Testis (tissue), 2 donors: ENCODE results near the gene TRAF2.

Experiments
- CTCF ChIP-seq, 3 experiments: fragments of 450-650 bp in 2 of 3; fragments of 200-600 bp in 1 of 3; sonication (generic) in 1 of 3; IDR thresholded peaks; one replicate each; pipeline ENCODE4 v1.5.1; 2016 to 2019; ENCODE audit warnings: antibody characterized with exemption in 3 of 3, mild to moderate bottlenecking in 2 of 3, moderate library complexity in 1 of 3
- POLR2A ChIP-seq: fragments of 450-650 bp; IDR thresholded peaks from one replicate; pipeline ENCODE4 v1.6.1; 2017; ENCODE audit warnings: antibody characterized with exemption, mild to moderate bottlenecking, moderate library complexity

DNA sequence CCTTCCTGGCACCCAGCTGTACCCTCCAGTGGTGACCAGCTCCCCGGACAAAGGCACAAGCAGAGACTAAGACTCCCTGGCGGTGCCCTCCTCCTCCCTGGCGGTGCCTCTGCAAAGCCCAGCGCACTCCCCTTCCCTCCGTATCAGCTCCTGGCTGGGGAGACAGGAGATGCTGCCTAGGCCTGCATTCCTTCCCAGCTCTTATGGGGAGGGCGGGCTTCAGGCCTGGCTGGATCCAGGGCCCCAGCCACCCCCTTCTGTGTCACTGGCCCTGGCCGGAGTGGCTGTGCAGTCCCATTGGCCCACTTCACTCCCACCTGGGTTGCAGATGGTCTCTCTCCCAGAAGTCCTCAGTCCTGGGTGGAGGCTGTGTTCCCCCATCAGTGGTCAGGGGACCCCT is 72.2 kb downstream of the TRAF2 start:
- TF ChIP-seq CTCF (IDR thresholded peaks at IDR 0.05): no peak
- TF ChIP-seq POLR2A: no peak
